Neural crest cell (in vitro differentiated cells): ENCODE results near the gene PCDH1. TPM values are rescaled to one million over a fixed set of nuclear protein-coding genes. Genes with fewer than 3 reads are reported as not detected.
A peak's percentile ranks its signal among the peaks of the same experiment; 100 is the strongest.

Experiments used
- DNase-seq: peaks from one replicate; pipeline ENCODE4 v3.0.0; 2021; ENCODE audit warnings: low read depth, mixed read lengths, low spot score
- H3K27ac Mint-ChIP-seq: one replicate; pipeline ENCODE4 v1.8.0; 2021; ENCODE audit warnings: mild to moderate bottlenecking, mixed read lengths; ENCODE audit not compliant: unreplicated experiment
- H3K27me3 Mint-ChIP-seq: 2 replicates; pipeline ENCODE4 v1.8.0; 2021; ENCODE audit warnings: low read depth, mild to moderate bottlenecking, mixed read lengths
- H3K36me3 Mint-ChIP-seq: 2 replicates; pipeline ENCODE4 v1.8.0; 2021; ENCODE audit warnings: low read depth, mild to moderate bottlenecking, mixed read lengths
- H3K4me1 Mint-ChIP-seq: 2 replicates; pipeline ENCODE4 v1.8.0; 2021; ENCODE audit warnings: mixed read lengths
- H3K4me3 Mint-ChIP-seq: one replicate; pipeline ENCODE4 v1.8.0; 2021; ENCODE audit warnings: mild to moderate bottlenecking, mixed read lengths
- H3K9me3 Mint-ChIP-seq: 2 replicates; pipeline ENCODE4 v1.8.0; 2021; ENCODE audit warnings: mixed read lengths
- CTCF ChIP-seq: fragments of 200-600 bp; sonication (generic); conservative IDR thresholded peaks from 2 replicates; pipeline ENCODE4 v1.5.0; 2021; ENCODE audit warnings: antibody characterized with exemption, mild to moderate bottlenecking
- total RNA-seq: library from RNA; stranded (reverse); gene quantifications from 2 replicates; pipeline ENCODE4 v1.2.1, GENCODE V29; 2021

PCDH1 gene
- total RNA-seq, 1 donor from 2014 or later = 17.3 TPM

GRCh38 chr5:141862936-141863543, 15.2 kb downstream of the PCDH1 start:
- H3K4me1 Mint-ChIP-seq = peaks cover 10% of the 10 kb centered on the region
- no peak for DNase-seq
- no peak overlapping the region for H3K4me3 Mint-ChIP-seq
- peaks cover 15% of the 10 kb centered on the region for H3K36me3 Mint-ChIP-seq
- no peaks in the 10 kb centered on the region for H3K9me3 Mint-ChIP-seq
- TF ChIP-seq CTCF = no peak
- no peak overlapping the region for H3K27ac Mint-ChIP-seq
- no peaks in the 10 kb centered on the region for H3K27me3 Mint-ChIP-seq

GRCh38 chr5:141861194-141861593, 17.0 kb downstream of the PCDH1 start:
- no peak overlapping the region for H3K4me3 Mint-ChIP-seq
- H3K27me3 Mint-ChIP-seq = no peaks in the 10 kb centered on the region
- DNase-seq = no peak
- peaks cover 14% of the 10 kb centered on the region for H3K4me1 Mint-ChIP-seq
- H3K9me3 Mint-ChIP-seq = no peaks in the 10 kb centered on the region
- no peak overlapping the region for H3K27ac Mint-ChIP-seq
- TF ChIP-seq CTCF = no peak
- H3K36me3 Mint-ChIP-seq = peaks cover 15% of the 10 kb centered on the region

GRCh38 chr5:141858079-141858765, 20.0 kb downstream of the PCDH1 start:
- no peak overlapping the region for H3K27ac Mint-ChIP-seq
- TF ChIP-seq CTCF = no peak
- peaks cover 21% of the 10 kb centered on the region for H3K4me1 Mint-ChIP-seq
- H3K27me3 Mint-ChIP-seq = no peaks in the 10 kb centered on the region
- DNase-seq = no peak
- no peak overlapping the region for H3K4me3 Mint-ChIP-seq
- H3K36me3 Mint-ChIP-seq = peaks cover 10% of the 10 kb centered on the region
- no peaks in the 10 kb centered on the region for H3K9me3 Mint-ChIP-seq

- Mint-ChIP-seq H3K27ac (no peak overlapping the region), H3K36me3 (peaks cover 7% of the 10 kb centered on the region), H3K9me3 (no peaks in the 10 kb centered on the region), H3K4me3 (no peak overlapping the region), H3K4me1 (peaks cover 21% of the 10 kb centered on the region), H3K27me3 (no peaks in the 10 kb centered on the region)
- TF ChIP-seq CTCF = no peak
- no peak for DNase-seq
Measured at GRCh38 chr5:141857226-141857625, 21.0 kb downstream of the PCDH1 start.

GRCh38 chr5:141856037-141856790, 22.0 kb downstream of the PCDH1 start:
- H3K27ac Mint-ChIP-seq = peak overlapping the region; percentile 66
- no peak for TF ChIP-seq CTCF

More at GRCh38 chr5:141856037-141856790, 22.0 kb downstream of the PCDH1 start:
- no peak for DNase-seq
- Mint-ChIP-seq H3K27me3 (no peaks in the 10 kb centered on the region), H3K4me1 (peaks cover 21% of the 10 kb centered on the region), H3K9me3 (no peaks in the 10 kb centered on the region), H3K4me3 (peak overlapping the region; percentile 65), H3K36me3 (peaks cover 2% of the 10 kb centered on the region)
